IMR-90 (cell line): ENCODE results near the gene GALNT17. TPM values are rescaled to one million over a fixed set of nuclear protein-coding genes. Genes with fewer than 3 reads are reported as not detected.

Source experiments
- ATAC-seq: fragments of 200-7000 bp; cut with Tn5 transposase; 2 replicates; pipeline ENCODE4 v1.9.1; 2020; ENCODE audit warnings: low read depth, mild to moderate bottlenecking, moderate library complexity
- BruUV-seq: library from RNA; stranded (reverse); fragments of 400-500 nt; replicated peaks from 2 replicates; lab custom pipeline; 2021; lab: Mats Ljungman, UMichigan
- CTCF ChIA-PET: fragments of 300-600 bp; formaldehyde crosslinking; extraction: SDS; loops from one replicate; lab custom pipeline; 2021; ENCODE audit warnings: antibody characterized with exemption; lab: Yijun Ruan, JAX
- POLR2A ChIA-PET: fragments of 300-600 bp; sonication (Branson Sonifier 250); formaldehyde crosslinking; loops from one replicate; lab custom pipeline; 2022; ENCODE audit warnings: antibody characterized with exemption; ENCODE audit not compliant: unreplicated experiment; lab: Charles Lee
- DNase-seq: peaks from one replicate; pipeline ENCODE4 v3.0.0; 2013
- H2AFZ ChIP-seq: replicated peaks from 2 replicates; pipeline ENCODE3; 2013; ENCODE audit warnings: low read length, mild to moderate bottlenecking; ENCODE audit not compliant: poor library complexity
- H2AK5ac ChIP-seq: 2 replicates; pipeline ENCODE4 v1.6.1; 2013; ENCODE audit warnings: low read depth, low read length, inconsistent platforms
- H2AK9ac ChIP-seq: replicated peaks from 2 replicates; pipeline ENCODE3; 2013; ENCODE audit warnings: mild to moderate bottlenecking, low read depth, low read length, moderate library complexity; ENCODE audit not compliant: poor library complexity
- H2BK120ac ChIP-seq: 2 replicates; pipeline ENCODE4 v1.6.1; 2013; ENCODE audit warnings: low read depth, low read length, inconsistent platforms
- H2BK15ac ChIP-seq: 3 replicates; pipeline ENCODE4 v1.6.1; 2013; ENCODE audit warnings: low read depth, low read length, inconsistent platforms
- H2BK20ac ChIP-seq: 2 replicates; pipeline ENCODE4 v1.6.1; 2013; ENCODE audit warnings: low read depth, mild to moderate bottlenecking, inconsistent platforms, low read length, moderate library complexity
- H2BK5ac ChIP-seq: 2 replicates; pipeline ENCODE4 v1.6.1; 2013; ENCODE audit warnings: mild to moderate bottlenecking, low read depth, low read length, inconsistent platforms; ENCODE audit not compliant: poor library complexity, severe bottlenecking
- H3K14ac ChIP-seq: replicated peaks from 2 replicates; pipeline ENCODE4 v1.6.1; 2013; ENCODE audit warnings: low read depth, low read length, inconsistent platforms
- H3K18ac ChIP-seq: 2 replicates; pipeline ENCODE4 v1.6.1; 2013; ENCODE audit warnings: low read depth, low read length, control low read depth
- H3K23ac ChIP-seq: 2 replicates; pipeline ENCODE4 v1.6.1; 2013; ENCODE audit warnings: low read depth, low read length, inconsistent platforms
- H3K27ac ChIP-seq: 2 replicates; pipeline ENCODE4 v1.5.1; 2013; ENCODE audit warnings: mild to moderate bottlenecking, control low read depth, low read length; ENCODE audit not compliant: insufficient read depth
- H3K27me3 ChIP-seq: 2 replicates; pipeline ENCODE4 v1.6.1; 2013; ENCODE audit warnings: low read length; ENCODE audit not compliant: control insufficient read depth, insufficient read depth
- H3K36me3 ChIP-seq: 2 replicates; pipeline ENCODE4 v1.6.1; 2013; ENCODE audit warnings: low read length, mixed read lengths; ENCODE audit not compliant: control insufficient read depth, insufficient read depth
- H3K4ac ChIP-seq: 2 replicates; pipeline ENCODE4 v1.6.1; 2013; ENCODE audit warnings: low read depth, low read length, inconsistent platforms
- H3K4me1 ChIP-seq: 2 replicates; pipeline ENCODE4 v1.6.1; 2013; ENCODE audit warnings: low read length, mixed read lengths; ENCODE audit not compliant: control insufficient read depth, insufficient read depth
- H3K4me2 ChIP-seq: 2 replicates; pipeline ENCODE4 v1.6.1; 2013; ENCODE audit warnings: low read depth, mild to moderate bottlenecking, control low read depth, low read length, moderate library complexity
- H3K4me3 ChIP-seq: 2 replicates; pipeline ENCODE4 v1.5.1; 2013; ENCODE audit warnings: low read depth, mild to moderate bottlenecking, control low read depth, low read length, moderate library complexity; ENCODE audit not compliant: insufficient read depth
- H3K56ac ChIP-seq: 2 replicates; pipeline ENCODE4 v1.6.1; 2013; ENCODE audit warnings: low read length, inconsistent platforms; ENCODE audit not compliant: insufficient read depth; ENCODE audit errors: extremely low read depth
- H3K79me1 ChIP-seq, 2 experiments: 2 replicates each; pipeline ENCODE4 v1.6.1; 2013; ENCODE audit warnings: low read length in 2 of 2, inconsistent platforms in 1 of 2, low read depth in 1 of 2
- H3K9ac ChIP-seq: 2 replicates; pipeline ENCODE4 v1.6.1; 2013; ENCODE audit warnings: low read depth, low read length, control low read depth
- H3K9me1 ChIP-seq: 2 replicates; pipeline ENCODE4 v1.6.1; 2013; ENCODE audit warnings: low read length, inconsistent platforms; ENCODE audit not compliant: insufficient read depth
- H3K9me3 ChIP-seq: 2 replicates; pipeline ENCODE4 v1.6.1; 2013; ENCODE audit warnings: low read length; ENCODE audit not compliant: control insufficient read depth, insufficient read depth
- H4K20me1 ChIP-seq: 2 replicates; pipeline ENCODE4 v1.6.1; 2013; ENCODE audit warnings: low read length, inconsistent platforms; ENCODE audit not compliant: insufficient read depth
- H4K5ac ChIP-seq: 2 replicates; pipeline ENCODE4 v1.6.1; 2013; ENCODE audit warnings: mild to moderate bottlenecking, low read depth, low read length, control low read depth
- H4K8ac ChIP-seq, 2 experiments: 2 replicates each; pipeline ENCODE4 v1.6.1; 2013; ENCODE audit warnings: low read depth in 2 of 2, low read length in 2 of 2, control low read depth in 1 of 2, inconsistent platforms in 1 of 2
- H4K91ac ChIP-seq: 2 replicates; pipeline ENCODE4 v1.6.1; 2013; ENCODE audit warnings: low read depth, low read length, inconsistent platforms; ENCODE audit not compliant: insufficient read depth
- SMC3 ChIP-seq: fragments of 150-350 bp; IDR thresholded peaks from 2 replicates; pipeline ENCODE4 v1.6.1; 2016; ENCODE audit warnings: low read depth, mild to moderate bottlenecking, antibody characterized with exemption, low read length, moderate library complexity
- WGBS, 2 experiments: methylation state at CpG; one replicate each; pipeline versions ENCODE4 v1.1.5 to v1.1.7; 2013; ENCODE audit warnings: missing lambda C conversion rate in 2 of 2; ENCODE audit not compliant: insufficient read length in 1 of 2; ENCODE audit errors: extremely low coverage in 2 of 2; 5-methylcytosine and 5-hydroxymethylcytosine counted together
- dilution Hi-C: fragments of 300-500 bp; cut with HindIII; formaldehyde crosslinking; loops from one replicate; pipeline ENCODE4 v1.14.3; 2018; ENCODE audit warnings: low sequenced_read_pairs; ENCODE audit not compliant: unreplicated experiment
- in situ Hi-C: fragments of 300-500 bp; cut with MboI; formaldehyde crosslinking; loops from 3 replicates; pipeline ENCODE4 v1.14.3; 2019; ENCODE audit warnings: low sequenced_read_pairs, inconsistent platforms, mixed read lengths
- intact Hi-C: fragments of 100-400 bp; cut with micrococcal nuclease; formaldehyde crosslinking; loops from 2 replicates; pipeline ENCODE4 v1.10.0; 2022
- polyA plus RNA-seq, 3 experiments: library from polyadenylated mRNA; depleted of rRNA; stranded (reverse); fragments of >200 nt; gene quantifications; 2 replicates each; pipeline ENCODE4 v1.2.3, GENCODE V29; 2012; ENCODE audit warnings: low replicate concordance in 1 of 3
- total RNA-seq: library from RNA; depleted of rRNA; stranded (reverse); fragments of >200 nt; gene quantifications from 2 replicates; pipeline ENCODE4 v1.2.3, GENCODE V29; 2012

GALNT17 gene
- total and polyA plus RNA-seq, 2 of the 4 experiments (the other 2 are of a cell fraction) = not detected

- ATAC-seq (no peak), DNase-seq (no peak)
- Histone ChIP-seq H4K8ac (no peak overlapping the region), H3K14ac (no peak overlapping the region), H3K9ac (no peak overlapping the region), H4K5ac (no peak overlapping the region), H3K18ac (no peak overlapping the region), H2AK5ac (no peak overlapping the region), H3K36me3 (no peaks in the 10 kb centered on the region), H4K91ac (no peak overlapping the region), H4K20me1 (no peaks in the 10 kb centered on the region), H3K27ac (no peak overlapping the region), H2BK120ac (no peak overlapping the region), H3K4me3 (no peak overlapping the region), H3K56ac (no peak overlapping the region), H3K9me1 (no peaks in the 10 kb centered on the region), H3K4ac (no peak overlapping the region), H3K4me2 (no peak overlapping the region), H3K4me1 (no peaks in the 10 kb centered on the region), H3K27me3 (no peaks in the 10 kb centered on the region), H2AK9ac (no peak overlapping the region), H3K9me3 (peaks cover 23% of the 10 kb centered on the region), H3K79me1 (no peaks in the 10 kb centered on the region), H2AFZ (no peak overlapping the region), H2BK20ac (no peak overlapping the region), H2BK5ac (no peak overlapping the region), H3K23ac (no peak overlapping the region), H2BK15ac (no peak overlapping the region)
- in situ Hi-C loops (no loop called here), dilution Hi-C loops (no loop called here), intact Hi-C loops (no loop called here)
- ChIA-PET POLR2A (no interaction called here), CTCF (no interaction called here)
- no TSS peak for BruUV-seq
- TF ChIP-seq SMC3 = no peak
- WGBS, 2 experiments = no CpG with 5 or more reads among the region's 2 CpGs
These were observed 386.9 kb downstream of the GALNT17 start for GRCh38 chr7:71518880-71519279.
